MM.1S (cell line): ENCODE data around the gene SCAPER.

ENCODE experiments used
- DNase-seq: peaks from one replicate; pipeline ENCODE4 v3.0.0-alpha.2; 2015
- H2AFZ ChIP-seq: fragments of 300-600 bp; sonication (generic); 2 replicates; pipeline ENCODE4 v1.6.0; 2016; ENCODE audit warnings: antibody characterized with exemption, low read length
- H3F3A ChIP-seq: fragments of 300-600 bp; sonication (generic); 2 replicates; pipeline ENCODE4 v1.6.1; 2016; ENCODE audit warnings: mild to moderate bottlenecking, antibody characterized with exemption, low read length, moderate library complexity, mixed read lengths; ENCODE audit not compliant: insufficient read depth
- H3K27ac ChIP-seq: fragments of 300-600 bp; sonication (generic); 2 replicates; pipeline ENCODE4 v1.5.1; 2016; ENCODE audit warnings: mild to moderate bottlenecking, low read length
- H3K27me3 ChIP-seq: fragments of 300-600 bp; sonication (generic); replicated peaks from 2 replicates; pipeline ENCODE4 v1.6.0; 2016; ENCODE audit warnings: low read length; ENCODE audit not compliant: insufficient read depth
- H3K36me3 ChIP-seq: fragments of 300-600 bp; sonication (generic); replicated peaks from 2 replicates; pipeline ENCODE4 v1.6.1; 2016; ENCODE audit warnings: mild to moderate bottlenecking, low read length, mixed read lengths; ENCODE audit not compliant: insufficient read depth
- H3K4me1 ChIP-seq: fragments of 300-600 bp; sonication (generic); 2 replicates; pipeline ENCODE4 v1.6.1; 2016; ENCODE audit warnings: low read length, mixed read lengths
- H3K4me2 ChIP-seq: fragments of 300-600 bp; sonication (generic); 2 replicates; pipeline ENCODE4 v1.6.0; 2016; ENCODE audit warnings: low read depth, low read length
- H3K4me3 ChIP-seq: fragments of 300-600 bp; sonication (generic); 2 replicates; pipeline ENCODE4 v1.5.1; 2016; ENCODE audit warnings: low read length, mixed read lengths
- H3K79me2 ChIP-seq: fragments of 300-600 bp; sonication (generic); 2 replicates; pipeline ENCODE4 v1.6.1; 2016; ENCODE audit warnings: mixed run types, low read length, mixed read lengths
- H3K9ac ChIP-seq: fragments of 300-600 bp; sonication (generic); 2 replicates; pipeline ENCODE4 v1.6.1; 2016; ENCODE audit warnings: low read length, mixed read lengths
- H3K9me2 ChIP-seq: fragments of 300-600 bp; sonication (generic); replicated peaks from 2 replicates; pipeline ENCODE4 v1.6.1; 2016; ENCODE audit warnings: mild to moderate bottlenecking, low read length, mixed read lengths; ENCODE audit not compliant: insufficient read depth
- H3K9me3 ChIP-seq: fragments of 300-600 bp; sonication (generic); replicated peaks from 2 replicates; pipeline ENCODE4 v1.6.1; 2016; ENCODE audit warnings: mild to moderate bottlenecking, low read length, mixed read lengths; ENCODE audit not compliant: insufficient read depth
- H4K20me1 ChIP-seq: fragments of 300-600 bp; sonication (generic); 2 replicates; pipeline ENCODE4 v1.6.1; 2016; ENCODE audit warnings: mild to moderate bottlenecking, low read length, moderate library complexity, mixed read lengths; ENCODE audit not compliant: insufficient read depth
- EZH2 ChIP-seq: fragments of 300-600 bp; sonication (generic); optimal IDR thresholded peaks from 2 replicates; pipeline ENCODE3; 2017; ENCODE audit warnings: low read depth, mild to moderate bottlenecking, antibody characterized with exemption, low read length, mixed read lengths
- EZH2phosphoT487 ChIP-seq: fragments of 300-600 bp; sonication (generic); IDR thresholded peaks from 2 replicates; pipeline ENCODE4 v1.6.1; 2018; ENCODE audit warnings: antibody characterized with exemption, low read length
- TF ChIP-seq, protein P1 (sequence below): fragments of 300-600 bp; sonication (generic); IDR thresholded peaks from 2 replicates; pipeline ENCODE4 v1.5.1; 2016; ENCODE audit warnings: antibody characterized with exemption, low read length, mixed read lengths

Gene SCAPER

DNA sequence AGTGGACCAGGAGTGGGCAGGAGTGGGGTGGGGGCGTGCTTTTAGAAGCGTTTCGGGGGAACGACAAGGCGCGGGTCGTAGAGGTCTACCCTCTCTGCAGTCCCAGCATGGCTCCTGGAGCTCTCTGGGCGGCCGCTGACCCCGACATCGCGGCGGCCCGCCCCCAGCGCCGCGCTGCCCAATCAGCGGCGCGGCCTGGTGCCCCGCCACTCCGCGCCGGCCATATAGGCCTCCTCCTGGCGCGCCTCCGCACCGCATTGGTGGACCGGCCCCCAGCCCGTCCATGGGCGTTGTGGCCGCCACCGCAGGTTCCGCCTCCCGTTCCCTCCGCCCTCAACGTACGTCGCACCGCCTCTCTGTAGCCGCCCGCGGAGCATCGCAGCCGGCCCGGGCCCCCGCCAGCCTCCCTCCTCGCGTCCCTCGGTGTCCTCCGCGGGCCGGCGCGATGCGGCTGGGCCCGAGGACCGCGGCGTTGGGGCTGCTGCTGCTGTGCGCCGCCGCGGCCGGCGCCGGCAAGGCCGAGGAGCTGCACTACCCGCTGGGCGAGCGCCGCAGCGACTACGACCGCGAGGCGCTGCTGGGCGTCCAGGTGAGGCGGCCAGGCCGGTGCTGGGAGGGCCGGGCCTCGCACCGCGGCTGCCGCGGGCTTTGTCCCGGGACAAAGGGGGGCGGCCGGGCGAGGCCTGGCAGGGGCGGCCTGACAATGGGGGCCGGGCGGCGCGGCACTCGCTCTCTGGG, 26.4 kb upstream of the SCAPER start, which contains the start of gene RCN2:
TSS of gene RCN2 (plus strand) at position 353 of the 738 bp plus-strand sequence. CDS start at position 446, 93 bp downstream.
- peak within 1 kb of the TSS; percentile 11; the same call in 1 of the 2 replicates for H3K27ac ChIP-seq

DNA sequence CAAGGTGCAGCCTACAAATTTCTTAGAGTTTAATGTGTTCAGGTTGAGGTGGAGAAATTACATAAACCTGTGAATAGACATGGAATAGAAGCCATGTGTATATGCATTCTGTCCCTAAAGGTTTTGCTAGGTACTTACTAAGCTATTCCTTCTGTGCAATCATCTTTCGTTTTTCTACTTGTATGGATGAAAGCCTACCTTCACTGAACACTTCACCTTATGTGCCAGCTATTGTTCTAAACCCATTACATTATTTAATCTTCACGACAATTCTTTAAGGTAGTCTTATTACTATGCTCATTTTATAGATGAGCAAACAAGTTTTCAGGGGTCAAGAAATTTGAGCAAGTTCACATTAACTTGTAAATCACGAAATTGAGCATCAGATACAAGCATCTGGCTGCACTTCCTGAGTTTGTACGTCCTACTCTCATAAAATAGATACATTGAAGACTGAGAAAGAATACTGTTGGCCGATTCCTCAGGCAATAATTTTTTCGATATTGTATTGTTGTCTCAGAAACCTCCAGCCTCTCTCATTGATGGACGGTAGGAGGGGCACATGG, 25.8 kb upstream of the SCAPER start:
- Histone ChIP-seq H3K79me2 (peaks cover 16% of the 10 kb centered on the region), H3K4me1 (peaks cover 9% of the 10 kb centered on the region; the same call in 1 of the 2 replicates), H3K4me2 (peak overlapping the region; percentile 60), H3K27me3 (no peaks in the 10 kb centered on the region), H3K36me3 (no peaks in the 10 kb centered on the region), H3K4me3 (peak overlapping the region; percentile 73), H4K20me1 (no peaks in the 10 kb centered on the region), H3F3A (no peaks in the 10 kb centered on the region), H2AFZ (peak overlapping the region; percentile 95), H3K9ac (peak overlapping the region; percentile 55; the same call in 1 of the 2 replicates), H3K27ac (peak overlapping the region; percentile 11; the same call in 1 of the 2 replicates), H3K9me3 (no peaks in the 10 kb centered on the region), H3K9me2 (no peaks in the 10 kb centered on the region)
- TF ChIP-seq, protein P1, sequence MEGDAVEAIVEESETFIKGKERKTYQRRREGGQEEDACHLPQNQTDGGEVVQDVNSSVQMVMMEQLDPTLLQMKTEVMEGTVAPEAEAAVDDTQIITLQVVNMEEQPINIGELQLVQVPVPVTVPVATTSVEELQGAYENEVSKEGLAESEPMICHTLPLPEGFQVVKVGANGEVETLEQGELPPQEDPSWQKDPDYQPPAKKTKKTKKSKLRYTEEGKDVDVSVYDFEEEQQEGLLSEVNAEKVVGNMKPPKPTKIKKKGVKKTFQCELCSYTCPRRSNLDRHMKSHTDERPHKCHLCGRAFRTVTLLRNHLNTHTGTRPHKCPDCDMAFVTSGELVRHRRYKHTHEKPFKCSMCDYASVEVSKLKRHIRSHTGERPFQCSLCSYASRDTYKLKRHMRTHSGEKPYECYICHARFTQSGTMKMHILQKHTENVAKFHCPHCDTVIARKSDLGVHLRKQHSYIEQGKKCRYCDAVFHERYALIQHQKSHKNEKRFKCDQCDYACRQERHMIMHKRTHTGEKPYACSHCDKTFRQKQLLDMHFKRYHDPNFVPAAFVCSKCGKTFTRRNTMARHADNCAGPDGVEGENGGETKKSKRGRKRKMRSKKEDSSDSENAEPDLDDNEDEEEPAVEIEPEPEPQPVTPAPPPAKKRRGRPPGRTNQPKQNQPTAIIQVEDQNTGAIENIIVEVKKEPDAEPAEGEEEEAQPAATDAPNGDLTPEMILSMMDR, result no peak
- TF ChIP-seq EZH2phosphoT487 (no peak), EZH2 (no peak)
- DNase-seq, result peak; percentile 21

More for the DNA sequence above, 26.4 kb upstream of the SCAPER start, which contains the start of gene RCN2:
- peaks cover 16% of the 10 kb centered on the region for H3K79me2 ChIP-seq
- H3K4me3 ChIP-seq, result peak within 1 kb of the TSS; percentile 88
- peak within 1 kb of the TSS; percentile 83 for H3K4me2 ChIP-seq
- peak; percentile 96 for DNase-seq
- no peaks in the 10 kb centered on the region for H3K27me3 ChIP-seq
- no peaks in the 10 kb centered on the region for H3K36me3 ChIP-seq
- no peaks in the 10 kb centered on the region for H3F3A ChIP-seq
- no peaks in the 10 kb centered on the region for H4K20me1 ChIP-seq
- H3K9ac ChIP-seq, result peak within 1 kb of the TSS; percentile 80
- TF ChIP-seq EZH2 (no peak), EZH2phosphoT487 (no peak)
- TF ChIP-seq, protein P1, result no peak
- H2AFZ ChIP-seq, result peak within 1 kb of the TSS; percentile 95
- peaks cover 9% of the 10 kb centered on the region; the same call in 1 of the 2 replicates for H3K4me1 ChIP-seq
- H3K9me3 ChIP-seq, result no peaks in the 10 kb centered on the region
- no peaks in the 10 kb centered on the region for H3K9me2 ChIP-seq

DNA sequence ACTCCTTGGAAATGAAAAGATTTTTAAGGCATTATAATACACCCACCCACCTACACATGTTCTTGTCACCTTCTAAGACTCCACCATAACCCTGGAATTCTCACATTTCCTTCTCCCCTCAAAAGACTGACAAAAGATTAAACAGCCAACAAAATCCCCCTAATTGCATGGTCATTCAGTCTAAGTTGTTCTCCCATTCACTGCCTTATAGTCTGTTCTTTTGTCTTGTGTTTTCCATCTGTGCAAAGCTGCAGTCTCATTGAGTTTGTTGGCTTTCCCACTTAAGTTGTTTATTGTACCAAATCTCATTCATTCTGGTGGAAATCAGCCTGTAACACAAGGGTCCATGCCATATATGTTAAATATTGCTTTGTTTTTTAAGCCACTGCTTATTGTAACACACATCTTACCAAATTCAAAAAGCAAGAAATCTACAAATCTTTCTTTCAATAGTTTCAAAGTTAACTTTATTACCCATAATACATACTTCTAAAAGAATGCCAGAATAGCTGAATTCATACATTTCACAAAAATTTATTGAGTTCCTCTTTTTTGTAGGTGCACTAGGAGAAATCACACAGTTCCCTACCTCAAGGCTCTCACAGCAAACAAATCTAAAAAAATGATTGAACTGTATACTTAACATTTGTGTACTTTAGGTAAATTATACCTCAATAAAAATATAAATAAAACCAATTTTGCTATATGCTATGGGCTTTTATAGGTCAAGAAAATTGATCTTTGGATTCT, 24.0 kb upstream of the SCAPER start:
- Histone ChIP-seq H3K4me3 (no peak overlapping the region), H3K4me2 (no peak overlapping the region), H3K9ac (no peak overlapping the region), H2AFZ (no peak overlapping the region), H3K27me3 (no peaks in the 10 kb centered on the region), H4K20me1 (no peaks in the 10 kb centered on the region), H3K9me3 (no peaks in the 10 kb centered on the region), H3K36me3 (no peaks in the 10 kb centered on the region), H3K4me1 (peaks cover 9% of the 10 kb centered on the region; the same call in 1 of the 2 replicates), H3K9me2 (no peaks in the 10 kb centered on the region), H3F3A (no peaks in the 10 kb centered on the region), H3K27ac (no peak overlapping the region), H3K79me2 (peaks cover 16% of the 10 kb centered on the region)
- DNase-seq, result no peak
- TF ChIP-seq, protein P1, result no peak
- TF ChIP-seq EZH2 (no peak), EZH2phosphoT487 (no peak)
